ENCODE data around the gene NFAM1.

NFAM1 gene

DNA sequence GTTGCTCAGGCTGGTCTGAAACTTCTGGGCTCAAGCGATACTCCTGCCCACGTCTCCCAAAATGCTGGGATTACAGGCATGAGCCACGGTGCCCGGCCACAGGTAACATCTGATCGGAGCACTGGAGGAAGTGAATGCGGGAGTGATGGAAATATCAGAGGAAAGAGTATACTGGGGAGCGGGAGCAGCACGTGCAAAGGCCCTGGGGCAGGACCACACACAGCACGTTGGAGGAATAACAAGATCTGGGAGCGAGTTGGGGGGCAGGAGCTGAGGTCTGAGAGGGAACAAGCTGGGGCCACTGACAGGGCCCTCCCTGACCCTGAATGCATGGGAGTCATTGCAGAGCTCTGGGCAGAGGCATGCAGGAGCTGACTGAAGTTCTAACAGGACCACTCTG, 70.7 kb downstream of the NFAM1 start:
- Mint-ChIP-seq H3K9me3 (peaks cover 5% of the 10 kb centered on the region), H3K4me3 (no peak overlapping the region), H3K27me3 (peaks cover 89% of the 10 kb centered on the region), H3K27ac (no peak overlapping the region), H3K36me3 (ENCODE audit: low read depth) (no peaks in the 10 kb centered on the region), H3K4me1 (ENCODE audit: low read depth) (no peaks in the 10 kb centered on the region)
- intact Hi-C loops (cut with micrococcal nuclease), result no loop called here

- H3K36me3 Mint-ChIP-seq (ENCODE audit: low read depth), result no peaks in the 10 kb centered on the region
- intact Hi-C loops (cut with micrococcal nuclease), result no loop called here
- no peaks in the 10 kb centered on the region for H3K4me1 Mint-ChIP-seq (ENCODE audit: low read depth)
- peaks cover 77% of the 10 kb centered on the region for H3K27me3 Mint-ChIP-seq
- H3K27ac Mint-ChIP-seq, result no peak overlapping the region
- H3K9me3 Mint-ChIP-seq, result peaks cover 5% of the 10 kb centered on the region
- H3K4me3 Mint-ChIP-seq, result no peak overlapping the region
These were observed 71.9 kb downstream of the NFAM1 start for GRCh38 chr22:42360348-42360747.

- Mint-ChIP-seq H3K4me3 (no peak overlapping the region), H3K4me1 (ENCODE audit: low read depth) (peaks cover 3% of the 10 kb centered on the region), H3K27ac (no peak overlapping the region), H3K27me3 (peaks cover 71% of the 10 kb centered on the region), H3K9me3 (peaks cover 5% of the 10 kb centered on the region), H3K36me3 (ENCODE audit: low read depth) (no peaks in the 10 kb centered on the region)
- intact Hi-C loops (cut with micrococcal nuclease), result no loop called here
These were observed 73.3 kb downstream of the NFAM1 start for GRCh38 chr22:42358643-42359558.

DNA sequence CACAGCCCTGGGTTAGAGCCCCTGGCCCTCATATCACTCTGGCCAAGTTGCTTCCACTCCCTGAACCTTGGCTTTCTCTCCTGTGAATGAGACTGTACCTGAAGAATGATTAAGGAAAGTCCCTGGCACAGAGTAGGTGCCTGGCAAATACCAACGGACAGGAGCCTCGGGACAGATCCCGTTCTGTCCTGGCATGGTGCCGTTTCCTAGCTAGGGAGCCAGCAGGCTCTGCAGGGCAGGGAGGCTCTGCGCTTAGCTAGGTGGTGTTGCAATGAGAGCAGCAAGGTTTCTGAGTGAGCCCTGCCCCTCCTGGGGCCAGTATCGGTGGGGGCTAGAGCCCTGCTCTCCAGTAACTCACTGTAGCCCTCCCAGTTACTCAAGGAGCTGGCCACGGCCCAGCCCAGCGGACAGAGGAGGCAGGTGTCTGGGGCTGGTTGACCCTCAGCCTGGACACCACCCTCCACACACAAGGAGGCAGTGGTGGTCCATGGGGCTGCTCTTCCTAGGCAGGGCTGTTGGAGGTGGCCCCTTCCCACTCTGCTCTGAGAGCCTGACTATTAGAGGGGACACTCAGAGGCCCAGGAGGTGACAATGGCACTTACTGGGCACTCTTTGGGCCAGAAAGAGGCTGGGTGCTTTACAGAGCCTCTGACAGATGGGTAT, 74.4 kb downstream of the NFAM1 start:
- H3K27ac Mint-ChIP-seq, result no peak overlapping the region

DNA sequence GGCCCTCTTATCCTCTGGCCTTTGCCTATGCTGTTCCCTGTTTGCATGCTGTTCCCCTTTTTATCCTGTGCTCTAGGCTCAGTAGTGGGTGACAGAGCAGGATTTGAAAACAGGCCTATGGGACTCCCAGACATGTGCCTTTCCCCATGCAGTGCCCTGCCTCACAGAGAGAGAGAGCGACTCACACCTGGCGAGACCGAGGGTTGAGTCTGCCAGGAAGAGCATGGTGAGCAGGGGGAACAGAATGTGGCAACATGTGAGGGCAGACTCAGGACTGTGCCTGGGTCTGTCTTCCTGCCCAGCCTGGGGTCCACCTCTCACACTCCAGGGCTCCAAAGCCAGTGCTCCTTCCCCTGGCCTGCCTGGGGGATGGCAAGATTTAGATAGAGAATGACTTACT, 75.0 kb downstream of the NFAM1 start:
- peaks cover 58% of the 10 kb centered on the region for H3K27me3 Mint-ChIP-seq
- H3K9me3 Mint-ChIP-seq, result peaks cover 5% of the 10 kb centered on the region
- H3K27ac Mint-ChIP-seq, result no peak overlapping the region
- H3K4me3 Mint-ChIP-seq, result no peak overlapping the region
- H3K36me3 Mint-ChIP-seq (ENCODE audit: low read depth), result no peaks in the 10 kb centered on the region
- intact Hi-C loops (cut with micrococcal nuclease), result no loop called here
- peaks cover 5% of the 10 kb centered on the region for H3K4me1 Mint-ChIP-seq (ENCODE audit: low read depth)

More for the DNA sequence above, 74.4 kb downstream of the NFAM1 start:
- Mint-ChIP-seq H3K36me3 (ENCODE audit: low read depth) (no peaks in the 10 kb centered on the region), H3K9me3 (peaks cover 5% of the 10 kb centered on the region), H3K4me1 (ENCODE audit: low read depth) (peaks cover 5% of the 10 kb centered on the region), H3K27me3 (peaks cover 61% of the 10 kb centered on the region), H3K4me3 (no peak overlapping the region)
- intact Hi-C loops (cut with micrococcal nuclease), result no loop called here

DNA sequence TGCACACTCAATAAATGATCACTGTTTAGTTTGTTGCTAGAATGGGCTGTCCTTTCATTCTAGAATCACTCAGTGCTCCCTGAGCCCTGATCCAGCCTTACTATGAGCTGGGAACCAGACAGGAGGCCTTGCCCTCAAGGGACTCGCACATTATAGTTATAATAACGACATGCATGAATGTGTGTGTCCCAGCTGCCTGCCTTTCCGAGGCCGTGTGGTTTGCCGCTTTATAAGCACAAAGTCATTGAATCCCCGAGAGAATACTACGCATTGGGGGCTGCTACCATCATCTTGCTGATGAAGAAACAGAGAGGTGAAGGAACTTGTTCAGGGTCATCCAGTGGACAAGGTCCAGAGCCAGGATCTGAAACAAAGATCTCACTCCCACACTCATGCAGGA, 75.7 kb downstream of the NFAM1 start:
- Mint-ChIP-seq H3K9me3 (peaks cover 5% of the 10 kb centered on the region), H3K27me3 (peaks cover 56% of the 10 kb centered on the region), H3K36me3 (ENCODE audit: low read depth) (no peaks in the 10 kb centered on the region), H3K4me1 (ENCODE audit: low read depth) (peaks cover 5% of the 10 kb centered on the region), H3K27ac (no peak overlapping the region), H3K4me3 (no peak overlapping the region)
- intact Hi-C loops (cut with micrococcal nuclease), result no loop called here

- Mint-ChIP-seq H3K4me3 (no peak overlapping the region), H3K9me3 (peaks cover 5% of the 10 kb centered on the region), H3K27me3 (peaks cover 41% of the 10 kb centered on the region), H3K36me3 (ENCODE audit: low read depth) (no peaks in the 10 kb centered on the region), H3K4me1 (ENCODE audit: low read depth) (peaks cover 5% of the 10 kb centered on the region), H3K27ac (no peak overlapping the region)
- intact Hi-C loops (cut with micrococcal nuclease), result loop anchor here (2.0 kb wide), 1 partner anchor 63 kb away; no protein-coding TSS in a partner anchor
These were observed 78.1 kb downstream of the NFAM1 start for GRCh38 chr22:42353883-42354727.

- intact Hi-C loops (cut with micrococcal nuclease), result no loop called here
- Mint-ChIP-seq H3K27me3 (peaks cover 35% of the 10 kb centered on the region), H3K4me3 (no peak overlapping the region), H3K27ac (no peak overlapping the region), H3K36me3 (ENCODE audit: low read depth) (no peaks in the 10 kb centered on the region), H3K4me1 (ENCODE audit: low read depth) (peaks cover 5% of the 10 kb centered on the region), H3K9me3 (no peaks in the 10 kb centered on the region)
These were observed 81.8 kb downstream of the NFAM1 start for GRCh38 chr22:42350373-42350772.

GRCh38 chr22:42347281-42347824, 84.8 kb downstream of the NFAM1 start:
- Mint-ChIP-seq H3K4me3 (no peak overlapping the region), H3K27me3 (peaks cover 48% of the 10 kb centered on the region), H3K27ac (no peak overlapping the region), H3K9me3 (no peaks in the 10 kb centered on the region), H3K4me1 (ENCODE audit: low read depth) (no peaks in the 10 kb centered on the region), H3K36me3 (ENCODE audit: low read depth) (no peaks in the 10 kb centered on the region)
- intact Hi-C loops (cut with micrococcal nuclease), result no loop called here

DNA sequence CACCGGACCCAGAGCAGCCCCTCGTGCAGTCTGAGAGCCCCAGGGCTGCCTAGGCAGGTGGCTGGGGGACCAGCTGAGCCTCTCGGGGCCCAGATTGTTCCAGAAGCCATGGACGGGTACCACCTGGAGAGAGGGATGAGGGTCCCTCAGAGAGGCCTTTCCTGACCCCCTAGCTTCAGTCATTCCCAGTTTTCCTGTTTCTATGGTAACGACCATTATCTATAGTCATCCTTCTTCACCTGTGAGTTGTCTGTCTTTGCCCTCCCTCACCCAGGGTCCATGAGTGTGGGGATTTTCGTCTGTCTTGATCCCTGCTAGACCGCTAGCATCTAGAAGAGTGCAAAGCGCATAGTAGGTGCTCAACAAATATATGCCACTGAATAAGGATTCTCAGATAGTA, 85.5 kb downstream of the NFAM1 start:
- H3K4me3 Mint-ChIP-seq, result no peak overlapping the region
- intact Hi-C loops (cut with micrococcal nuclease), result no loop called here

DNA sequence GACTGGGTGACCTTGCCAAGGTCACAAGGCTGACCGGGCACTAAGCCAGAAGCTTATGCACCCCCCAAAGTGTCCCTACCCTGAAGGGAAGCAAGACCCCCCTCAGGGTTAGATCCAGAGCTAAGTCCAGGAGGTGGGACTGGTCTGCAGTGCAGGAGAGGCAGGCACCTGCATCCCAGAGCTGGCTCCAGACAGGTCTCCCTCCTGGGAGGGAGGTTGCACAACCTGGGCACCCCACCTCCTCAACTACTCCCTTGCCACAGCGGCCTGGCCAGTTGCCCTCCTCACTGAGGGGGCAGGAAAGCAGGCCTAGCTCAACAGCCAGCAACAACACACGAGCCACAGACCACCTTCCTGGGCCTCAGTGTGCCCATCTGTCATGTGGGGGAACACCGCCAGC, 86.7 kb downstream of the NFAM1 start:
- intact Hi-C loops (cut with micrococcal nuclease), result no loop called here
- H3K27me3 Mint-ChIP-seq, result peaks cover 55% of the 10 kb centered on the region

More for the DNA sequence above, 85.5 kb downstream of the NFAM1 start:
- no peaks in the 10 kb centered on the region for H3K9me3 Mint-ChIP-seq
- H3K27ac Mint-ChIP-seq, result no peak overlapping the region
- H3K27me3 Mint-ChIP-seq, result peaks cover 50% of the 10 kb centered on the region
- no peaks in the 10 kb centered on the region for H3K36me3 Mint-ChIP-seq (ENCODE audit: low read depth)
- H3K4me1 Mint-ChIP-seq (ENCODE audit: low read depth), result no peaks in the 10 kb centered on the region

GRCh38 chr22:42344361-42344905, 87.8 kb downstream of the NFAM1 start:
- peaks cover 62% of the 10 kb centered on the region for H3K27me3 Mint-ChIP-seq

More for the DNA sequence above, 86.7 kb downstream of the NFAM1 start:
- Mint-ChIP-seq H3K36me3 (ENCODE audit: low read depth) (no peaks in the 10 kb centered on the region), H3K27ac (no peak overlapping the region), H3K4me1 (ENCODE audit: low read depth) (no peaks in the 10 kb centered on the region), H3K9me3 (no peaks in the 10 kb centered on the region), H3K4me3 (no peak overlapping the region)

GRCh38 chr22:42343531-42344081, 88.6 kb downstream of the NFAM1 start:
- Mint-ChIP-seq H3K27me3 (peaks cover 66% of the 10 kb centered on the region), H3K4me3 (no peak overlapping the region), H3K4me1 (ENCODE audit: low read depth) (no peaks in the 10 kb centered on the region), H3K36me3 (ENCODE audit: low read depth) (no peaks in the 10 kb centered on the region), H3K9me3 (no peaks in the 10 kb centered on the region), H3K27ac (no peak overlapping the region)
- intact Hi-C loops (cut with micrococcal nuclease), result no loop called here

More at GRCh38 chr22:42344361-42344905, 87.8 kb downstream of the NFAM1 start:
- H3K4me3 Mint-ChIP-seq, result no peak overlapping the region
- intact Hi-C loops (cut with micrococcal nuclease), result no loop called here
- no peaks in the 10 kb centered on the region for H3K36me3 Mint-ChIP-seq (ENCODE audit: low read depth)
- no peaks in the 10 kb centered on the region for H3K9me3 Mint-ChIP-seq
- no peak overlapping the region for H3K27ac Mint-ChIP-seq
- H3K4me1 Mint-ChIP-seq (ENCODE audit: low read depth), result no peaks in the 10 kb centered on the region
